Measurements from ENCODE around the gene LZTS2.
A peak's percentile ranks its signal among the peaks of the same experiment; 100 is the strongest.

Gene LZTS2

GRCh38 chr10:100997360-100998182, 2.0 kb upstream of the LZTS2 start:
- Histone ChIP-seq H3K27me3 (ENCODE audit: insufficient read depth, poor library complexity, severe bottlenecking) (no peaks in the 10 kb centered on the region), H3K27ac (replicated peaks) (peak overlapping the region; percentile 84), H3K4me3 (replicated peaks; ENCODE audit: insufficient read depth, low read length) (peak overlapping the region; percentile 81)
- peak; percentile 82 to 89 for DNase-seq (ENCODE audit: low read depth in 1 of 2, low spot score in 1 of 2)
- TF ChIP-seq GABPA (IDR thresholded peaks at IDR 0.05; ENCODE audit: low read depth) = no peak
- TF ChIP-seq SPI1 (IDR thresholded peaks at IDR 0.05; ENCODE audit: borderline replicate concordance, low read depth) = no peak
- TF ChIP-seq CTCF (IDR thresholded peaks at IDR 0.05; ENCODE audit: insufficient read depth, low read length) = peak; percentile 68
- TF ChIP-seq POLR2AphosphoS5 (IDR thresholded peaks at IDR 0.05; ENCODE audit: low read depth) = peak; percentile 44; the same call in 1 of the 2 replicates
- TF ChIP-seq REST (IDR thresholded peaks at IDR 0.05; ENCODE audit: insufficient replicate concordance, low read depth) = no peak

- H3K27me3 ChIP-seq (ENCODE audit: insufficient read depth, poor library complexity, severe bottlenecking) = no peaks in the 10 kb centered on the region
- H3K27ac ChIP-seq (replicated peaks) = peak overlapping the region; percentile 84
- peak; percentile 71 to 82 for DNase-seq (ENCODE audit: low read depth in 1 of 2, low spot score in 1 of 2)
- peak overlapping the region; percentile 81 for H3K4me3 ChIP-seq (replicated peaks; ENCODE audit: insufficient read depth, low read length)
- no peak for TF ChIP-seq CTCF (IDR thresholded peaks at IDR 0.05; ENCODE audit: insufficient read depth, low read length)
- peak; percentile 43; the same call in 1 of the 2 replicates for TF ChIP-seq POLR2AphosphoS5 (IDR thresholded peaks at IDR 0.05; ENCODE audit: low read depth)
- no peak for TF ChIP-seq REST (IDR thresholded peaks at IDR 0.05; ENCODE audit: insufficient replicate concordance, low read depth)
- TF ChIP-seq GABPA (IDR thresholded peaks at IDR 0.05; ENCODE audit: low read depth) = no peak
- TF ChIP-seq SPI1 (IDR thresholded peaks at IDR 0.05; ENCODE audit: borderline replicate concordance, low read depth) = no peak
Observed at GRCh38 chr10:100998183-100998990, 1.2 kb upstream of the LZTS2 start.

- peak overlapping the region; percentile 84 for H3K27ac ChIP-seq (replicated peaks)
- peak overlapping the region; percentile 81 for H3K4me3 ChIP-seq (replicated peaks; ENCODE audit: insufficient read depth, low read length)
- TF ChIP-seq REST (IDR thresholded peaks at IDR 0.05; ENCODE audit: insufficient replicate concordance, low read depth) (no peak), CTCF (IDR thresholded peaks at IDR 0.05; ENCODE audit: insufficient read depth, low read length) (peak; percentile 67), SPI1 (IDR thresholded peaks at IDR 0.05; ENCODE audit: borderline replicate concordance, low read depth) (peak; percentile 22; the same call in 1 of the 2 replicates), GABPA (IDR thresholded peaks at IDR 0.05; ENCODE audit: low read depth) (no peak), POLR2AphosphoS5 (IDR thresholded peaks at IDR 0.05; ENCODE audit: low read depth) (no peak; the same call in 1 of the 2 replicates)
- DNase-seq (ENCODE audit: low read depth in 1 of 2, low spot score in 1 of 2) = peak; percentile 61 to 70
- no peaks in the 10 kb centered on the region for H3K27me3 ChIP-seq (ENCODE audit: insufficient read depth, poor library complexity, severe bottlenecking)
Observed at GRCh38 chr10:100998991-100999741, 442 bp upstream of the LZTS2 start.
